ENCODE results near the gene MRC2.
"Not testable (repeated sequence)": the region's sequence is repeated elsewhere in the genome, so short reads cannot be mapped to it uniquely, and the experiment has no call there.

Gene MRC2

DNA sequence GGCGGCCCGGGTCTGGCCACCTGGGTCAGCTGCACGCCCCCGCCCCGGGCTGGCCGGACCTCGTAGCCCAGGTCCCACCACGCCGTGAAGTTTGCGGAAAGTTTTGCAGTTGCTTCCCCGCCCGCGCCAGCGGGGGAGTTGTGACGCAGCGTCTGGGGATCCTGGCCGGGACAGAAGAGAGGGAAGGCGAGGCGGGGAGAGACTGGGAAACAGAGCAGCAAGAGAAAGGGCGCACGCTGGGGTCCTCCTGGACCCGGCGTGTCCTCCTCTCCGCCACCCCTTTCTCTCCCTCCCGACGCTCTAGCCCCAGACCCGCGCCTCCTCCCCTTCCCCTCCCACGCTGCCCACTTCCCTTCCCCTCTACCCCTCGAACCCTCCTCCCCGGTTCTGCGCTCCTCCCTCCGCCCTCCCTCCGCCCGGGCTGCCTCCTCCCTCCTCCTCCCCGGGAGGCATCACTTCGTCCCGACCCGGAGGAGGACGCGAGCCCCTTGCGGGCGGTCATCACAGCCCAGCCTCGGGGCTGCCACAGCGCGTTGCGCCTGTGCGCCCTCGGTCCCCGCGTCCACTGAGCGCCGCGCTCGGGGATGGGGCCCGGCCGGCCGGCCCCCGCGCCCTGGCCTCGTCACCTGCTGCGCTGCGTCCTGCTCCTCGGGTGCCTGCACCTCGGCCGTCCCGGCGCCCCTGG lies at the start of gene MRC2:
TSS of gene MRC2 (plus strand) at position 452 of the 685 bp plus-strand sequence. CDS start at position 585, 133 bp downstream.
- peak; percentile 79 for DNase-seq

GRCh38 chr17:62578757-62579487 lies 48.5 kb upstream of the MRC2 start:
- DNase-seq = no peak

- DNase-seq = no peak
Measured at GRCh38 chr17:62580947-62581346, 46.5 kb upstream of the MRC2 start.

- no peak for DNase-seq
Measured at GRCh38 chr17:62581764-62582163, 45.7 kb upstream of the MRC2 start.

GRCh38 chr17:62587554-62587953 lies 39.9 kb upstream of the MRC2 start:
- DNase-seq = no peak

DNA sequence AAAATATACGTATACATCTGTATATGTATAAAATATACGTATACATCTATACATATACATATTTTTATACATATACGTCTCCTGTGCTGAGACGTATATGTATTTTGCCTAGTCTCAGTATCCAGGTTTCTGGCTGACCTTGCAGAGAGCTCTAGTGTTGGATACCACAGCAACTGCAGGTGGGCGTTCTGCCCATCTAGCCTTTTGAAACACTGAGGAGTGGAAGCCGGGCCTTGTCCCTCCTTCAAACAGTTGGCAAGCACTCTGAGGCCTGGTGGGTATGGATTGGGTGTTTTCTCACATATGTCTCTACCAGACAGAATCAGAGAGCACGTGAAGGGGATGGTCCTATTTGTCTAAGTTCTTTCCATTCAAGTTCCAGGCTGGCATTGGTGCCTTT lies 39.4 kb upstream of the MRC2 start:
- no peak for DNase-seq

DNA sequence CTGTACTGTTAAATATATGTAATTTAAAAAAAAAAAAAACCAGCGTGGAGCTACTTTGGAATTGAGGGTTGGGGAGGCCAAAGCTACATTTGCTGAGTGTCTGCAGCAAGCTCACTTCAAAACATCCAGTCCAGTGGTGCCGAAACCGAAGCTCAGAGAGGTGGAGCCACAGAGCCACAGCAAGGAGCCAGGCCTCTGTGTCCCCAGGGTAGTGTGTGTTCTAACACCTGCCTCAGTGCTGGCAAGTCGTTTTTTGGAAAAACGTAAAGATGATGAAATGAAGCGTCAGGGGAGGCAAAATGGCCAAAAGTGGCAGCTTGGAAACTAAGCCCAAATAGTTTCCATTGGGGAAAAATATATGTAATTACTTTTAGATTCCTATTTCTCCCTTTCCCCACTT lies 36.1 kb upstream of the MRC2 start:
- DNase-seq = no peak

DNA sequence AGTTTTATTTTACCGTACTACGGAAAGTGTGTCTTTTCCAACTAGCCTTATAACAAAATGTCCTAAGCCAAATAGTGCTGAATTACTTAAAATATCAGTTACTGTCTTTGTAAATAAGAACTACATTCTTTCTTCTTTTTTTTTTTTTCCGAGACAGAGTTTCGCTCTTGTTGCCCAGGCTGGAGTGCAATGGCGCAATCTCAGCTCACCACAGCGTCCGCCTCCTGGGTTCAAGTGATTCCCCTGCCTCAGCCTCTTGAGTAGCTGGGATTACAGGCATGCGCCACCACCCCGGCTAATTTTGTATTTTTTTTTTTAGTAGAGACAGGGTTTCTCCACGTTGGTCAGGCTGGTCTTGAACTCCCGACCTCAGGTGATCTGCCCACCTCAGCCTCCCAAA lies 35.6 kb upstream of the MRC2 start:
- DNase-seq = not testable (repeated sequence)

GRCh38 chr17:62592341-62593099 lies 35.0 kb upstream of the MRC2 start:
- DNase-seq = no peak

- no peak for DNase-seq
Measured at GRCh38 chr17:62595484-62595883, 32.0 kb upstream of the MRC2 start.

GRCh38 chr17:62596662-62597061 lies 30.8 kb upstream of the MRC2 start:
- no peak for DNase-seq

DNA sequence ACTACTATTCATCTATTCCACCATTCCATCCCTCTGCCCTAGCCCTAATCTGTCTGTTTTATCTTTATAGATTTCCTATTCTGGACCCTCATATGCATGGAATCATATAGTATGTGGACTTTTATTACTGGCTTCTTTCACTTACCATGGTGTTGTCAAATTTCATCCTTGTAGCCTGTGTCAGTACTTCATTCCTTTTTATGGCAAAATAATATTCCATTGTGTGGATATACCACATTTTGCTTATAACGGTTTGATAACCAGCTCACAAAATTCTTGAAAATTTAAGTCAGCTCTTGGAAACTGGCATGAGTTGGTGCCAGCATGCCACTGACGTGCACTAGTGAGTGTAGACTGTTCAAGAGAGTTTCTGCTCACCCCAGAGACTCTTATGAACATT lies 30.3 kb upstream of the MRC2 start:
- no peak for DNase-seq

- DNase-seq = no peak
Measured at GRCh38 chr17:62597920-62598319, 29.6 kb upstream of the MRC2 start.

- no peak for DNase-seq
Measured at GRCh38 chr17:62599964-62600657, 27.4 kb upstream of the MRC2 start.

DNA sequence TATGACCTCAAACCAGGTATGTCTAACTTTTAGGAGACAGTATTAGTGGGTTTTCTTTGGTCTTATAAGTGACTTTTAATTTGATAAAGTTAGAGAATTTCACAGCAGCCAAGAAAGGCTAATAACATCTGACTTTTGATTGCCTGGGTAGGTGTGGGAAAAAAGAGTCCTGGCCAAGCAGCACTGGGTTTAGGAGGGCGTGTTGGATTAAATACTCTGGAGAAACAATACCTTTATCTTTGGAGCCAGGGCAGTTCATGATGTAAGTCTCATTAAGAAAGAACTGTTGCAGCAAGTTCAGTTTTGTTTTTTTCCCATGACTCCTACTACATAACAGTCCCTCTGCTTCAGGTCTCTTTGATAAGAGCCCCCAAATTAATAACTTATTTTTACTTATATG lies 26.7 kb upstream of the MRC2 start:
- no peak for DNase-seq

DNA sequence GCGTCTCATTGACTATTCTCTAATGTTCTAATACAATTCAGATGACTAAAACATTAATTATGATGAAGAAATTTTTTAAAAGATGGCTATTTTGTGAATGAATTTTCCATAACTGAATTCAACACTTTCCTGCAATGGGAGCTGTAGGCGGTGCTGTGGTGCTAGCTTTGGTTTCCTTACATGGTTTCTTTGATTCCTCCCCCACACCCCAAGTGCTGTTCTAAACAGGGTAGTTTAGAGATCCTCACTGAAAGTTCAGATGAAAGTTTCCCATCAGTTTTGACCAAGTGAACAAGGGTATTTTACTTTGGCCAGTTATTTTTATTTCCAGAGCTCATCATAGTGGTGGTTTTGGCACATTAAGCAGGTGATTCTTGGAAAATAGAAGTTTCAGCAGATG lies 26.0 kb upstream of the MRC2 start:
- DNase-seq = no peak

DNA sequence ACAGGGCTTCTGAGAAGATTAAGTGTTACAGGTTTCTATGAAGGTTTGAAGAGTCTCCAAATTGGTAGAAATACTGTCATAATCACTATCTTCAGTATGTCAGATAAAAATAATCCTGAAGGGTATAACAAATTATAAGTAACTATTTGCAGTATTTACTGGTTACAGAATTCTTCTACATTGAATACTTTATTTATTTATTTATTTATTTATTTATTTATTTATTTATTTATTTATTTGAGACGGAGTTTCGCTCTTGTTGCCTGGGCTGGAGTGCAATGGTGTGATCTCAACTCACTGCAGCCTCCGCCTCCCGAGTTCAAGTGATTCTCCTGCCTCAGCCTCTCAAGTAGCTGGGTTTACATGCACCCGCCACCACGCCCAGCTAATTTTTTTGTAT lies 23.7 kb upstream of the MRC2 start:
- DNase-seq = not testable (repeated sequence)

DNA sequence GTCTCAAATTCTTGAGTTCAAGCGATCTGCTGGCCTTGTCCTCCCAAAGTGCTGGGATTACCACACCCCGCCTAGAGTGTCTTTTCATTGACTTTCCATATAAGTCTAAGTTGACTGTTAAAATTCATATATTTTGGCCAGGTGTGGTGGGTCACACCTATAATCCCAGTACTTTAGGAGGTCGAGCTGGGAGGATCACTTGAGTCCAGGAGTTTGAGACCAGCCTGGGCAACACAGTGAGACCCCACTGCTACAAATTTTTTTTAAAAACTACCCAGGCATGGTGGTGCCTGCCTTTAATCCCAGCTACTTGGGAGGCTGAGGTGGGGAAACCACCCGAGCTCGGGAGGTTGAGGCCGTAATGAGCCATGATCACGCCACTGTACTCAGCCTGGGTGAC lies 21.9 kb upstream of the MRC2 start:
- DNase-seq = no peak

DNA sequence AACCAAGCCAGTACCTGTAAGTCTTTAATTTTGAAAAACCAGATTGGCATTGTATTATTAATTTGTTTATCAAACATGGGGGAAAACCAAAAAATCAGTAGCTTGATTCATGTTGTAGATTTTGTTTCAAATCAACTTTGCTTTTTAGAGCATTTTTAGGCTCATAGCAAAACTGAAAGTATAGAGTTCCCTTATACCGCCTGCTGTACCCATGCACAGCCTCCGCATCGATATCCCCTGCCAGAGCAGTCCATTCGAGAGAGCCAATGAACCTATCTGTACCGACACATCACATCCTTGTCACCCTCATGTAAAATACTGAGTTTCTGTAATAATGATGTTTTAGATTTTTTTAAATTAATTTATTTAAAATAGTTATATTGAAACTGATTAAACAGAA lies 16.2 kb upstream of the MRC2 start:
- no peak for DNase-seq

GRCh38 chr17:62611728-62612127 lies 15.7 kb upstream of the MRC2 start:
- no peak for DNase-seq

DNA sequence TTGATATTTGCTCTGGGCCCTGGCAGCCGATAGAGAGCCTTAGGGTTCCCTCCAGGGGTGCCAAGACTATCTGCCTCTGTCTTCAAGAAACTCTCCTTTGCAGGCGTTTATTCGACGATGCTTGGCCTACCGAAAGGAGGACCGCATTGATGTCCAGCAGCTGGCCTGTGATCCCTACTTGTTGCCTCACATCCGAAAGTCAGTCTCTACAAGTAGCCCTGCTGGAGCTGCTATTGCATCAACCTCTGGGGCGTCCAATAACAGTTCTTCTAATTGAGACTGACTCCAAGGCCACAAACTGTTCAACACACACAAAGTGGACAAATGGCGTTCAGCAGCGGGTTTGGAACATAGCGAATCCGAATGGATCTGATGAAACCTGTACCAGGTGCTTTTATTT lies 15.2 kb upstream of the MRC2 start:
- DNase-seq = not testable (repeated sequence)

DNA sequence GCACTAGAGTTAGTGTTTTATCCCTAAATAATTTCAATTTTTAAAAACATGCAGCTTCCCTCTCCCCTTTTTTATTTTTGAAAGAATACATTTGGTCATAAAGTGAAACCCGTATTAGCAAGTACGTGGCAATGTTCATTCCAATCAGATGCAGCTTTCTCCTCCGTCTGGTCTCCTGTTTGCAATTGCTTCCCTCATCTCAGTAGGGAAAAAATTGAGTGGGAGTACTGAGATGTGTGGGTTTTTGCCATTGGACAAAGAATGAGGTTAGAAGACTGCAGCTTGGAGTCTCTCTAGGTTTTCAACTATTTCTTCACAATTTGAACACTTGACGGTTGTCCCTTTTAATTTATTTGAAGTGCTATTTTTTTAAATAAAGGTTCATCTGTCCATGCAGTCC lies 14.4 kb upstream of the MRC2 start:
- DNase-seq = not testable (repeated sequence)

DNA sequence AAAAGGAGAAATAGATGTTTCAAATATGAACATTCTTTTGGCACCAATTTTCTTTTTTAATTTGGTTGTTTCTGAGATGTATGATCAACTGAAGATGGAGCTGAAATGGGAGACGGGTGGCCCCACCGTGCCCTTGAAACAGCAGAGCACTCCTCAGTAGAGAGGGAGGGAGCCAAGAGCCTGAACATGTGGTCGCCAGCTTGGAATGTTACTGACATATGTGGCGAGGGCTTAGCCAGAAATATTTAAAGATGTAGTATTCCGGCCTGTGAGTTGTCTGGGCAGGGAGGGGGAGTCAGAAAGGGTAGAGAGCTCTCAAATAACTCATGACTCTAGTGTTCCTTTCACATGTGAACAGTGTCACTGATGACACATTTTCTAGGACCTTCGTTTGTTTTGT lies 13.3 kb upstream of the MRC2 start:
- DNase-seq = no peak
